Articular chondrocyte of knee joint (primary cell): ENCODE data around the gene AP1M1. TPM values are rescaled to one million over a fixed set of nuclear protein-coding genes. Genes with fewer than 3 reads are reported as not detected.

Source experiments
- small RNA-seq: library from RNA; depleted of rRNA; stranded (forward); fragments of <200 nt; gene quantifications from one replicate; pipeline ENCODE3, GENCODE V24; 2012
- total RNA-seq: library from RNA; depleted of rRNA; stranded (reverse); fragments of >200 nt; gene quantifications from 2 replicates; pipeline ENCODE4 v1.2.3, GENCODE V29; 2012

Gene AP1M1
- total RNA-seq: 71.8 and 75.0 TPM in 2 replicates

GRCh38 chr19:16197622-16198369 lies at the start of gene AP1M1:
TSS of gene AP1M1 (plus strand) at chr19:16197911. CDS start at chr19:16198027, 116 bp downstream.

DNA sequence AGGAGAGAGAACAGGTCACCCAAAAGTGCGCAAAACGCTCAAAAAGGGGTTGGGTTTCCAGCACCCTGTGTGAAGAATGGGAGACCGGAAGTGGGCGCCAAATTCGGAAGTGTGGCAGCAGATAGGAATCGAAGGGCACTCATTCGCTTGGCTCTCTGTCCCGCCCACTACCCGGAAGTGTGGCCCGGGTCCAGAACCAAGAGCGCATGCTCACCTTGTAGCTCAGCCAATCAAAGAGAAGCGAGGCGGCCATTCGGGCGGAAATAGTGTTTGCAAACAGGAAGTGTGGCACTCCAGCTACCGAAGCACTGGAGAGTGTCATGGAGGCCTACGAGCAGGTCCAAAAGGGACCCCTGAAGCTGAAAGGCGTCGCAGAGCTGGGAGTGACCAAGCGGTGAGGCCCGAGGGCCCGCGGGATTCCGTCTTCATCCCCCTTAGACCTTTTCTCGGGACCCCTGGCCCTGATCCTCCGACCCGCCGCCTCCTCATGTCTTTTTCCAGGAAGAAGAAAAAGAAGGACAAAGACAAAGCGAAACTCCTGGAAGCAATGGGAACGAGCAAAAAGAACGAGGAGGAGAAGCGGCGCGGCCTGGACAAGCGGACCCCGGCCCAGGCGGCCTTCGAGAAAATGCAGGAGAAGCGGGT lies 12.5 kb upstream of the AP1M1 start, which contains the start of gene FAM32A:
FAM32A (plus strand) TSS at position 288 of the 645 bp plus-strand sequence; CDS start at position 321, 33 bp downstream.

Small RNA genes within 50 kb of the gene (small RNA-seq; reads per million reads assigned to genes)
- not detected for gene RF00017

Other genes starting within 250 kb of the AP1M1 start
- not detected in 2 replicates for gene OR10H4, start 248.9 kb upstream of the AP1M1 start, total RNA-seq
- 1,189 and 1,287 TPM in 2 replicates for gene TPM4, start 121.4 kb upstream of the AP1M1 start, total RNA-seq
- gene RAB8A, start 86.0 kb upstream of the AP1M1 start, total RNA-seq: 79.1 and 92.8 TPM in 2 replicates
- gene HSH2D, start 54.2 kb upstream of the AP1M1 start, total RNA-seq: not detected in 2 replicates
- gene CIB3, start 24.4 kb upstream of the AP1M1 start, total RNA-seq: not detected in 2 replicates
- gene FAM32A, start 12.5 kb upstream of the AP1M1 start, total RNA-seq: 114 and 117 TPM in 2 replicates
- 12.5 and 20.1 TPM in 2 replicates for gene KLF2, start 126.9 kb downstream of the AP1M1 start, total RNA-seq